HCT116 (cell line): ENCODE results near the gene ACSM3. TPM values are rescaled to one million over a fixed set of nuclear protein-coding genes. Genes with fewer than 3 reads are reported as not detected.

Experiments
- ATAC-seq: fragments of 200-7000 bp; cut with Tn5 transposase; 2 replicates; pipeline ENCODE4 v1.9.1; 2020; ENCODE audit warnings: mild to moderate bottlenecking, moderate library complexity
- BruUV-seq: library from RNA; stranded (reverse); fragments of 400-500 nt; replicated peaks from 2 replicates; lab custom pipeline; 2021; lab: Mats Ljungman, UMichigan
- CTCF ChIA-PET: fragments of 300-600 bp; sonication (Branson Sonifier 250); formaldehyde crosslinking; loops from one replicate; lab custom pipeline; 2021; ENCODE audit warnings: antibody characterized with exemption; lab: Charles Lee
- POLR2A ChIA-PET: fragments of 300-600, 350-600 bp; sonication (Branson Sonifier 250); formaldehyde crosslinking; loops from one replicate; lab custom pipeline; 2021; ENCODE audit warnings: antibody characterized with exemption; lab: Charles Lee
- RAD21 ChIA-PET, 2 experiments: fragments of 300-600 bp; sonication (Branson Sonifier 250); formaldehyde crosslinking; loops; one replicate each; lab custom pipeline; 2023; ENCODE audit warnings: low total read pairs in 2 of 2; ENCODE audit not compliant: uncharacterized antibody in 2 of 2, unreplicated experiment in 2 of 2, low non-redundant PET in 1 of 2; lab: Charles Lee
- DNase-seq: peaks from one replicate; pipeline ENCODE4 v3.0.0-alpha.2; 2010; ENCODE audit warnings: low read depth, low spot score
- H2AFZ ChIP-seq: fragments of 200-600 bp; shearing (Covaris generic), sonication (generic); 2 replicates; pipeline ENCODE4 v1.6.1; 2017; ENCODE audit warnings: low read depth, mixed run types, mixed read lengths, antibody characterized with exemption, low read length; ENCODE audit not compliant: poor library complexity, severe bottlenecking
- H3K27ac ChIP-seq: 2 replicates; pipeline ENCODE4 v1.5.1; 2012; ENCODE audit warnings: low read depth, low read length
- H3K27me3 ChIP-seq: fragments of 200-600 bp; sonication (generic); 2 replicates; pipeline ENCODE4 v1.6.1; 2016; ENCODE audit warnings: mixed run types, low read length, mixed read lengths; ENCODE audit not compliant: insufficient read depth
- H3K36me3 ChIP-seq, 2 experiments: fragments of 200-500 bp in 1 of 2; fragments of 200-600 bp in 1 of 2; sonication (Bioruptor generic) in 1 of 2; sonication (generic) in 1 of 2; 2 replicates each; pipeline versions ENCODE4 v1.5.1 to v1.6.1; 2014 to 2016; ENCODE audit warnings: low read length in 2 of 2, inconsistent platforms in 1 of 2, mixed read lengths in 1 of 2, mixed run types in 1 of 2; ENCODE audit not compliant: insufficient read depth in 2 of 2, control insufficient read depth in 1 of 2
- H3K4me1 ChIP-seq, 2 experiments: fragments of 200-600 bp in 1 of 2; sonication (generic) in 1 of 2; 2 replicates each; pipeline versions ENCODE4 v1.5.1 to v1.6.1; 2012 to 2017; ENCODE audit warnings: low read length in 2 of 2, inconsistent platforms in 1 of 2, mild to moderate bottlenecking in 1 of 2, mixed read lengths in 1 of 2, mixed run types in 1 of 2, moderate library complexity in 1 of 2; ENCODE audit not compliant: insufficient read depth in 2 of 2, control insufficient read depth in 1 of 2
- H3K4me2 ChIP-seq: fragments of 200-600 bp; sonication (generic); 2 replicates; pipeline ENCODE4 v1.6.1; 2017; ENCODE audit warnings: mixed run types, low read length, mixed read lengths
- H3K4me3 ChIP-seq, 2 experiments: fragments of 200-600 bp in 1 of 2; sonication (generic) in 1 of 2; replicated peaks in 1 of 2; 2 replicates each; pipeline ENCODE4 v1.5.1; 2011 to 2016; ENCODE audit warnings: low read length in 2 of 2, control low read depth in 1 of 2, low read depth in 1 of 2, mild to moderate bottlenecking in 1 of 2, mixed read lengths in 1 of 2, mixed run types in 1 of 2
- H3K79me2 ChIP-seq: fragments of 200-600 bp; sonication (generic); 2 replicates; pipeline ENCODE4 v1.6.1; 2017; ENCODE audit warnings: mild to moderate bottlenecking, mixed run types, low read length, moderate library complexity, mixed read lengths; ENCODE audit not compliant: insufficient read depth
- H3K9ac ChIP-seq: fragments of 200-600 bp; sonication (generic); 2 replicates; pipeline ENCODE4 v1.6.1; 2016; ENCODE audit warnings: low read length, mixed read lengths
- H3K9me2 ChIP-seq: fragments of 200-600 bp; sonication (generic), shearing (Covaris generic); 2 replicates; pipeline ENCODE4 v1.6.1; 2017; ENCODE audit warnings: mixed run types, mild to moderate bottlenecking, moderate library complexity; ENCODE audit not compliant: insufficient read depth
- H3K9me3 ChIP-seq, 2 experiments: fragments of 200-500 bp in 1 of 2; fragments of 200-600 bp in 1 of 2; sonication (Bioruptor generic) in 1 of 2; sonication (generic) in 1 of 2; 2 replicates each; pipeline ENCODE4 v1.6.1; 2014 to 2017; ENCODE audit warnings: low read length in 2 of 2, mixed read lengths in 2 of 2, inconsistent platforms in 1 of 2, low read depth in 1 of 2, mild to moderate bottlenecking in 1 of 2, mixed run types in 1 of 2, moderate library complexity in 1 of 2; ENCODE audit not compliant: control insufficient read depth in 1 of 2, insufficient read depth in 1 of 2
- H4K20me1 ChIP-seq: fragments of 200-600 bp; sonication (generic), shearing (Covaris generic); 2 replicates; pipeline ENCODE4 v1.6.1; 2017; ENCODE audit warnings: mixed run types, mild to moderate bottlenecking, moderate library complexity; ENCODE audit not compliant: insufficient read depth
- CBX3 ChIP-seq: IDR thresholded peaks from 2 replicates; pipeline ENCODE4 v1.6.1; 2012; ENCODE audit warnings: low read depth
- CEBPB ChIP-seq: IDR thresholded peaks from 2 replicates; pipeline ENCODE4 v1.6.1; 2012; ENCODE audit warnings: low read depth
- ELF1 ChIP-seq: IDR thresholded peaks from 2 replicates; pipeline ENCODE4 v1.6.1; 2012; ENCODE audit warnings: low read depth, borderline replicate concordance
- EZH2 ChIP-seq: fragments of 200-600 bp; sonication (generic); IDR thresholded peaks from 2 replicates; pipeline ENCODE4 v1.6.1; 2017; ENCODE audit warnings: antibody characterized with exemption, mixed run types
- EZH2phosphoT487 ChIP-seq: fragments of 200-600 bp; IDR thresholded peaks from 2 replicates; pipeline ENCODE4 v1.6.1; 2018; ENCODE audit warnings: antibody characterized with exemption, borderline replicate concordance
- JUND ChIP-seq: IDR thresholded peaks from 2 replicates; pipeline ENCODE4 v1.6.1; 2012
- POLR2A ChIP-seq: IDR thresholded peaks from 2 replicates; pipeline ENCODE4 v1.7.0; 2011; ENCODE audit warnings: borderline replicate concordance; ENCODE audit not compliant: insufficient read depth, insufficient read length; ENCODE audit errors: extremely low read depth
- POLR2AphosphoS5 ChIP-seq: IDR thresholded peaks from 2 replicates; pipeline ENCODE4 v1.6.1; 2011; ENCODE audit warnings: mild to moderate bottlenecking, low read depth, low read length, moderate library complexity
- RAD21 ChIP-seq: IDR thresholded peaks from 2 replicates; pipeline ENCODE4 v1.6.1; 2012; ENCODE audit warnings: low read depth, mild to moderate bottlenecking
- SIN3A ChIP-seq: IDR thresholded peaks from 2 replicates; pipeline ENCODE4 v1.6.1; 2012; ENCODE audit warnings: low read depth
- SRF ChIP-seq: IDR thresholded peaks from 2 replicates; pipeline ENCODE4 v1.6.1; 2012; ENCODE audit warnings: low read depth
- YY1 ChIP-seq: IDR thresholded peaks from 2 replicates; pipeline ENCODE4 v1.6.1; 2011; ENCODE audit warnings: low read length, low read depth, moderate library complexity, mild to moderate bottlenecking; ENCODE audit not compliant: insufficient replicate concordance; ENCODE audit errors: extremely low read depth
- intact Hi-C: fragments of 100-400 bp; cut with micrococcal nuclease; formaldehyde crosslinking; loops from 2 replicates; pipeline ENCODE4 v1.10.0; 2022
- total RNA-seq: library from RNA; stranded (reverse); gene quantifications from one replicate; pipeline ENCODE4 v1.2.1, GENCODE V29; 2021; ENCODE audit not compliant: unreplicated experiment
- TF ChIP-seq, protein P1 (sequence below): IDR thresholded peaks from 2 replicates; pipeline ENCODE4 v1.6.1; 2012
- TF ChIP-seq, protein P2 (sequence below): IDR thresholded peaks from 2 replicates; pipeline ENCODE4 v1.6.1; 2011; ENCODE audit warnings: mild to moderate bottlenecking, low read length, moderate library complexity; ENCODE audit not compliant: insufficient replicate concordance; ENCODE audit errors: extremely low read depth
- TF ChIP-seq, protein P3 (sequence below): IDR thresholded peaks from 2 replicates; pipeline ENCODE4 v1.6.1; 2012

ACSM3 gene
- total RNA-seq, 1 experiment from 2014 or later = 15.0 TPM

DNA sequence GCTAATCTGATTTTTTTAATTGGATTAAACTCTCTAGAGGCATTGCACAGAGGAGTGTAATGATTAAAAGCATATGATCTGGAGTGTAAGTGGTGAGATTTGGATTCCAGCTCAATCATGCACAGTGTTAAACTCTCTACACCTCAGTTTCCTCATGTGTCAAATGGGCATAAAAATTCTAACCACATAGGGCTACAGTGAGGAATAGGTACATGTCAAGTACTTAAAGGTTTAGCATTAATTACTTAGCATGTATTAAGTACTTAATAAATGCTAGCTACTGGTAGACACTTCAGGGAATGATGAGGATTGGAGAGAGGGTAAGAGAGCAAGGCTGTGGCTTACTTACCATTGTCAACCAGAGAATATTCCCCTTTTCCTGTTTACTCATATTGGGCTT, 25.3 kb downstream of the ACSM3 start:
- TF ChIP-seq, protein P1, sequence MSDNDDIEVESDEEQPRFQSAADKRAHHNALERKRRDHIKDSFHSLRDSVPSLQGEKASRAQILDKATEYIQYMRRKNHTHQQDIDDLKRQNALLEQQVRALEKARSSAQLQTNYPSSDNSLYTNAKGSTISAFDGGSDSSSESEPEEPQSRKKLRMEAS = no peak
- no peak for TF ChIP-seq JUND
- no peak for TF ChIP-seq EZH2phosphoT487
- no peak for TF ChIP-seq CBX3
- no peak for TF ChIP-seq CEBPB
- TF ChIP-seq, protein P2, sequence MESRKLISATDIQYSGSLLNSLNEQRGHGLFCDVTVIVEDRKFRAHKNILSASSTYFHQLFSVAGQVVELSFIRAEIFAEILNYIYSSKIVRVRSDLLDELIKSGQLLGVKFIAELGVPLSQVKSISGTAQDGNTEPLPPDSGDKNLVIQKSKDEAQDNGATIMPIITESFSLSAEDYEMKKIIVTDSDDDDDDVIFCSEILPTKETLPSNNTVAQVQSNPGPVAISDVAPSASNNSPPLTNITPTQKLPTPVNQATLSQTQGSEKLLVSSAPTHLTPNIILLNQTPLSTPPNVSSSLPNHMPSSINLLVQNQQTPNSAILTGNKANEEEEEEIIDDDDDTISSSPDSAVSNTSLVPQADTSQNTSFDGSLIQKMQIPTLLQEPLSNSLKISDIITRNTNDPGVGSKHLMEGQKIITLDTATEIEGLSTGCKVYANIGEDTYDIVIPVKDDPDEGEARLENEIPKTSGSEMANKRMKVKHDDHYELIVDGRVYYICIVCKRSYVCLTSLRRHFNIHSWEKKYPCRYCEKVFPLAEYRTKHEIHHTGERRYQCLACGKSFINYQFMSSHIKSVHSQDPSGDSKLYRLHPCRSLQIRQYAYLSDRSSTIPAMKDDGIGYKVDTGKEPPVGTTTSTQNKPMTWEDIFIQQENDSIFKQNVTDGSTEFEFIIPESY = no peak
- no peak for TF ChIP-seq SIN3A
- no TSS peak for BruUV-seq
- ChIA-PET CTCF (no interaction called here), POLR2A (no interaction called here), RAD21 (no interaction called here)
- H3K9me3 ChIP-seq = no peaks in the 10 kb centered on the region
- H4K20me1 ChIP-seq = no peaks in the 10 kb centered on the region
- H3K4me2 ChIP-seq = no peak overlapping the region
- H3K4me1 ChIP-seq = no peaks in the 10 kb centered on the region
- no peaks in the 10 kb centered on the region for H3K36me3 ChIP-seq
- no peak overlapping the region for H2AFZ ChIP-seq
- H3K79me2 ChIP-seq = no peaks in the 10 kb centered on the region
- H3K9ac ChIP-seq = no peak overlapping the region
- no peaks in the 10 kb centered on the region for H3K9me2 ChIP-seq
- H3K27me3 ChIP-seq = no peaks in the 10 kb centered on the region
- ATAC-seq = no peak
- H3K4me3 ChIP-seq = no peak overlapping the region
- DNase-seq = no peak
- H3K27ac ChIP-seq = no peak overlapping the region
- intact Hi-C loops = no loop called here

- Histone ChIP-seq H3K27me3 (no peaks in the 10 kb centered on the region), H3K9ac (no peak overlapping the region)
- no peak for TF ChIP-seq EZH2
- TF ChIP-seq SRF = no peak
- TF ChIP-seq YY1 = no peak
- TF ChIP-seq, protein P2 = no peak
- TF ChIP-seq ELF1 = no peak
- TF ChIP-seq CEBPB = no peak
- TF ChIP-seq, protein P1 = no peak
- TF ChIP-seq RAD21 = no peak
- TF ChIP-seq POLR2AphosphoS5 = no peak
- TF ChIP-seq POLR2A = no peak
- TF ChIP-seq, protein P3, sequence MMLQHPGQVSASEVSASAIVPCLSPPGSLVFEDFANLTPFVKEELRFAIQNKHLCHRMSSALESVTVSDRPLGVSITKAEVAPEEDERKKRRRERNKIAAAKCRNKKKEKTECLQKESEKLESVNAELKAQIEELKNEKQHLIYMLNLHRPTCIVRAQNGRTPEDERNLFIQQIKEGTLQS = no peak
These were observed 28.3 kb downstream of the ACSM3 start for GRCh38 chr16:20791923-20792612.

More at GRCh38 chr16:20791923-20792612, 28.3 kb downstream of the ACSM3 start:
- Histone ChIP-seq H3K4me1 (no peaks in the 10 kb centered on the region), H3K4me3 (no peak overlapping the region), H4K20me1 (no peaks in the 10 kb centered on the region), H3K27ac (no peak overlapping the region), H3K36me3 (no peaks in the 10 kb centered on the region; a peak in 1 of 4 replicates), H3K4me2 (no peak overlapping the region), H2AFZ (no peak overlapping the region), H3K9me2 (no peaks in the 10 kb centered on the region), H3K79me2 (no peaks in the 10 kb centered on the region), H3K9me3 (no peaks in the 10 kb centered on the region)
- ATAC-seq (no peak), DNase-seq (no peak)
- BruUV-seq = no TSS peak
- intact Hi-C loops = no loop called here
- CTCF ChIA-PET = interaction anchor here (0.7 kb wide), 1 partner anchor 310 kb away, joined by 3 read pairs; no protein-coding TSS in a partner anchor
- RAD21 ChIA-PET = no interaction called here
- POLR2A ChIA-PET = interaction anchor here (0.7 to 0.9 kb wide), 2 partner anchors 14 to 1291 kb away, joined by 3 read pairs; partner anchors contain the start of genes ERI2 and REXO5
